ENCODE results near the gene ADGRD1.
"Not testable (repeated sequence)": the region's sequence is repeated elsewhere in the genome, so short reads cannot be mapped to it uniquely, and the experiment has no call there.

ADGRD1 gene

GRCh38 chr12:131067981-131068851 is 114.5 kb downstream of the ADGRD1 start:
- Histone ChIP-seq H4K20me1 (ENCODE audit: control insufficient read depth, insufficient read depth, low read depth, low read length) (no peaks in the 10 kb centered on the region), H3K4me3 (ENCODE audit: low read length) (no peak overlapping the region), H3K9me3 (ENCODE audit: control insufficient read depth, insufficient read depth, low read length) (no peaks in the 10 kb centered on the region)

GRCh38 chr12:131068926-131069720 is 115.4 kb downstream of the ADGRD1 start:
- not testable (repeated sequence) for H3K9me2 ChIP-seq (replicated peaks; ENCODE audit: control insufficient read depth, low read length); H3K36me3 ChIP-seq (ENCODE audit: control insufficient read depth, low read length); H3K79me2 ChIP-seq (ENCODE audit: control insufficient read depth, low read length); H3K4me3 ChIP-seq (ENCODE audit: low read length); H3K27ac ChIP-seq (ENCODE audit: low read depth, low read length); H3K27me3 ChIP-seq (ENCODE audit: control insufficient read depth, low read length); H4K20me1 ChIP-seq (ENCODE audit: control insufficient read depth, insufficient read depth, low read depth, low read length); H3K4me2 ChIP-seq (ENCODE audit: low read length); H3K4me1 ChIP-seq (ENCODE audit: control insufficient read depth, low read length); H3K9me3 ChIP-seq (ENCODE audit: control insufficient read depth, insufficient read depth, low read length); H3F3A ChIP-seq (ENCODE audit: control insufficient read depth, insufficient read depth)

More at GRCh38 chr12:131067981-131068851, 114.5 kb downstream of the ADGRD1 start:
- Histone ChIP-seq H3K27ac (ENCODE audit: low read depth, low read length) (no peak overlapping the region), H3K27me3 (ENCODE audit: control insufficient read depth, low read length) (0 out of 2 replicates have a peak, but pooled peaks cover 2% of the 10 kb centered on the region), H3K9me2 (replicated peaks; ENCODE audit: control insufficient read depth, low read length) (no peaks in the 10 kb centered on the region), H3F3A (ENCODE audit: control insufficient read depth, insufficient read depth) (no peaks in the 10 kb centered on the region), H3K79me2 (ENCODE audit: control insufficient read depth, low read length) (no peaks in the 10 kb centered on the region), H3K4me2 (ENCODE audit: low read length) (no peak overlapping the region), H3K4me1 (ENCODE audit: control insufficient read depth, low read length) (peaks cover 6% of the 10 kb centered on the region), H3K36me3 (ENCODE audit: control insufficient read depth, low read length) (no peaks in the 10 kb centered on the region)
- TF ChIP-seq CTCF (IDR thresholded peaks at IDR 0.05; ENCODE audit: low read depth, low read length, poor library complexity, severe bottlenecking), result no peak
- TF ChIP-seq EZH2phosphoT487 (IDR thresholded peaks at IDR 0.05; ENCODE audit: borderline replicate concordance, low read length), result no peak

- not testable (repeated sequence) for H3K9me2 ChIP-seq (replicated peaks; ENCODE audit: control insufficient read depth, low read length); H3K36me3 ChIP-seq (ENCODE audit: control insufficient read depth, low read length); H3K4me1 ChIP-seq (ENCODE audit: control insufficient read depth, low read length)
Observed at GRCh38 chr12:131070136-131070535, 116.4 kb downstream of the ADGRD1 start.

GRCh38 chr12:131070668-131071067 is 117.0 kb downstream of the ADGRD1 start:
- H3K79me2 ChIP-seq (ENCODE audit: control insufficient read depth, low read length); H3K9me2 ChIP-seq (replicated peaks; ENCODE audit: control insufficient read depth, low read length); H3K27me3 ChIP-seq (ENCODE audit: control insufficient read depth, low read length); H3K4me3 ChIP-seq (ENCODE audit: low read length); H3K27ac ChIP-seq (ENCODE audit: low read depth, low read length); H3K36me3 ChIP-seq (ENCODE audit: control insufficient read depth, low read length); H4K20me1 ChIP-seq (ENCODE audit: control insufficient read depth, insufficient read depth, low read depth, low read length); H3K9me3 ChIP-seq (ENCODE audit: control insufficient read depth, insufficient read depth, low read length); H3F3A ChIP-seq (ENCODE audit: control insufficient read depth, insufficient read depth); H3K4me1 ChIP-seq (ENCODE audit: control insufficient read depth, low read length); H3K4me2 ChIP-seq (ENCODE audit: low read length): not testable (repeated sequence)

More at GRCh38 chr12:131070136-131070535, 116.4 kb downstream of the ADGRD1 start:
- H3K4me3 ChIP-seq (ENCODE audit: low read length); H3K9me3 ChIP-seq (ENCODE audit: control insufficient read depth, insufficient read depth, low read length); H3K27me3 ChIP-seq (ENCODE audit: control insufficient read depth, low read length); H3K79me2 ChIP-seq (ENCODE audit: control insufficient read depth, low read length); H3K27ac ChIP-seq (ENCODE audit: low read depth, low read length); H4K20me1 ChIP-seq (ENCODE audit: control insufficient read depth, insufficient read depth, low read depth, low read length); H3F3A ChIP-seq (ENCODE audit: control insufficient read depth, insufficient read depth); H3K4me2 ChIP-seq (ENCODE audit: low read length): not testable (repeated sequence)

GRCh38 chr12:131071234-131071820 is 117.6 kb downstream of the ADGRD1 start:
- not testable (repeated sequence) for H3K9me2 ChIP-seq (replicated peaks; ENCODE audit: control insufficient read depth, low read length); H3K27me3 ChIP-seq (ENCODE audit: control insufficient read depth, low read length); H4K20me1 ChIP-seq (ENCODE audit: control insufficient read depth, insufficient read depth, low read depth, low read length); H3F3A ChIP-seq (ENCODE audit: control insufficient read depth, insufficient read depth); H3K27ac ChIP-seq (ENCODE audit: low read depth, low read length); H3K79me2 ChIP-seq (ENCODE audit: control insufficient read depth, low read length); H3K4me2 ChIP-seq (ENCODE audit: low read length); H3K9me3 ChIP-seq (ENCODE audit: control insufficient read depth, insufficient read depth, low read length); H3K4me3 ChIP-seq (ENCODE audit: low read length); H3K4me1 ChIP-seq (ENCODE audit: control insufficient read depth, low read length); H3K36me3 ChIP-seq (ENCODE audit: control insufficient read depth, low read length)

- not testable (repeated sequence) for H3K79me2 ChIP-seq (ENCODE audit: control insufficient read depth, low read length)
Observed at GRCh38 chr12:131071950-131072349, 118.2 kb downstream of the ADGRD1 start.

More at GRCh38 chr12:131071950-131072349, 118.2 kb downstream of the ADGRD1 start:
- not testable (repeated sequence) for H3K4me2 ChIP-seq (ENCODE audit: low read length); H3F3A ChIP-seq (ENCODE audit: control insufficient read depth, insufficient read depth); H3K36me3 ChIP-seq (ENCODE audit: control insufficient read depth, low read length); H3K4me1 ChIP-seq (ENCODE audit: control insufficient read depth, low read length); H3K4me3 ChIP-seq (ENCODE audit: low read length); H3K9me2 ChIP-seq (replicated peaks; ENCODE audit: control insufficient read depth, low read length); H3K27me3 ChIP-seq (ENCODE audit: control insufficient read depth, low read length); H3K9me3 ChIP-seq (ENCODE audit: control insufficient read depth, insufficient read depth, low read length); H3K27ac ChIP-seq (ENCODE audit: low read depth, low read length); H4K20me1 ChIP-seq (ENCODE audit: control insufficient read depth, insufficient read depth, low read depth, low read length)
